H7 (cell line): ENCODE data around the gene ROMO1. TPM values are rescaled to one million over a fixed set of nuclear protein-coding genes. Genes with fewer than 3 reads are reported as not detected.

Experiments used
- DNase-seq: peaks from one replicate; pipeline ENCODE4 v3.0.0; 2012
- H3K27me3 ChIP-seq: 2 replicates; pipeline ENCODE4 v1.6.0; 2011; ENCODE audit warnings: mild to moderate bottlenecking, low read length; ENCODE audit not compliant: control insufficient read depth, insufficient read depth
- H3K36me3 ChIP-seq: replicated peaks from 2 replicates; pipeline ENCODE4 v1.5.1; 2011; ENCODE audit warnings: low read length; ENCODE audit not compliant: control insufficient read depth, insufficient read depth
- H3K4me3 ChIP-seq: 2 replicates; pipeline ENCODE4 v1.5.1; 2011; ENCODE audit warnings: low read depth, mild to moderate bottlenecking, control low read depth, low read length, moderate library complexity; ENCODE audit not compliant: insufficient read depth
- total RNA-seq: library from RNA; depleted of rRNA; stranded (reverse); fragments of >200 nt; shearing (Covaris generic); gene quantifications from 2 replicates; pipeline ENCODE4 v1.2.3, GENCODE V29; 2014; rRNA removed

ROMO1 gene
- total RNA-seq: 235 and 279 TPM in 2 replicates

- peak; percentile 96 for DNase-seq
- H3K27me3 ChIP-seq: no peaks in the 10 kb centered on the region
Measured at GRCh38 chr20:35699127-35699956, at the start of gene ROMO1, which contains the start of gene NFS1. ROMO1 (plus strand) TSS chr20:35699405; CDS start chr20:35699633, 228 bp downstream. NFS1 (minus strand) TSS chr20:35699352; CDS start chr20:35699288, 64 bp downstream.

GRCh38 chr20:35650632-35651031 is 48.6 kb upstream of the ROMO1 start:
- H3K27me3 ChIP-seq: no peaks in the 10 kb centered on the region
- no peak for DNase-seq
- H3K4me3 ChIP-seq: no peak overlapping the region
- H3K36me3 ChIP-seq: peaks cover 10% of the 10 kb centered on the region

More at GRCh38 chr20:35699127-35699956, at the start of gene ROMO1, which contains the start of gene NFS1:
- H3K4me3 ChIP-seq: peak within 1 kb of the TSS; percentile 98
- H3K36me3 ChIP-seq: peaks cover 12% of the 10 kb centered on the region

- H3K4me3 ChIP-seq: no peak overlapping the region
- peaks cover 10% of the 10 kb centered on the region for H3K36me3 ChIP-seq
- no peaks in the 10 kb centered on the region for H3K27me3 ChIP-seq
- no peak for DNase-seq
Measured at GRCh38 chr20:35651958-35652357, 47.2 kb upstream of the ROMO1 start.

GRCh38 chr20:35652641-35653429 is 46.4 kb upstream of the ROMO1 start:
- Histone ChIP-seq H3K4me3 (no peak overlapping the region), H3K36me3 (peaks cover 10% of the 10 kb centered on the region), H3K27me3 (no peaks in the 10 kb centered on the region)
- no peak for DNase-seq

GRCh38 chr20:35653430-35653734 is 45.8 kb upstream of the ROMO1 start:
- no peaks in the 10 kb centered on the region for H3K27me3 ChIP-seq
- H3K4me3 ChIP-seq: no peak overlapping the region
- no peak for DNase-seq
- peaks cover 10% of the 10 kb centered on the region for H3K36me3 ChIP-seq

- Histone ChIP-seq H3K4me3 (no peak overlapping the region), H3K27me3 (no peaks in the 10 kb centered on the region), H3K36me3 (peaks cover 10% of the 10 kb centered on the region)
- no peak for DNase-seq
Measured at GRCh38 chr20:35653893-35654292, 45.3 kb upstream of the ROMO1 start.

GRCh38 chr20:35654415-35654814 is 44.8 kb upstream of the ROMO1 start:
- H3K36me3 ChIP-seq: peaks cover 10% of the 10 kb centered on the region
- H3K4me3 ChIP-seq: no peak overlapping the region
- H3K27me3 ChIP-seq: no peaks in the 10 kb centered on the region
- no peak for DNase-seq

- no peaks in the 10 kb centered on the region for H3K27me3 ChIP-seq
- DNase-seq: no peak
- peaks cover 10% of the 10 kb centered on the region for H3K36me3 ChIP-seq
- H3K4me3 ChIP-seq: no peak overlapping the region
Measured at GRCh38 chr20:35657271-35657670, 41.9 kb upstream of the ROMO1 start.

GRCh38 chr20:35660122-35660937 is 38.9 kb upstream of the ROMO1 start:
- no peak for DNase-seq
- Histone ChIP-seq H3K4me3 (no peak overlapping the region), H3K36me3 (no peaks in the 10 kb centered on the region; the same call in 1 of the 2 replicates), H3K27me3 (no peaks in the 10 kb centered on the region)

- H3K4me3 ChIP-seq: no peak overlapping the region
- no peaks in the 10 kb centered on the region for H3K27me3 ChIP-seq
- no peak for DNase-seq
- H3K36me3 ChIP-seq: no peaks in the 10 kb centered on the region
Measured at GRCh38 chr20:35661053-35661452, 38.2 kb upstream of the ROMO1 start.

- Histone ChIP-seq H3K27me3 (no peaks in the 10 kb centered on the region), H3K4me3 (no peak overlapping the region), H3K36me3 (no peaks in the 10 kb centered on the region)
- DNase-seq: no peak
Measured at GRCh38 chr20:35661908-35662307, 37.3 kb upstream of the ROMO1 start.

GRCh38 chr20:35662551-35662950 is 36.7 kb upstream of the ROMO1 start:
- no peak for DNase-seq
- no peaks in the 10 kb centered on the region for H3K36me3 ChIP-seq
- H3K27me3 ChIP-seq: no peaks in the 10 kb centered on the region
- no peak overlapping the region for H3K4me3 ChIP-seq

- Histone ChIP-seq H3K4me3 (peak overlapping the region; percentile 96), H3K36me3 (no peaks in the 10 kb centered on the region), H3K27me3 (no peaks in the 10 kb centered on the region)
- DNase-seq: peak; percentile 76
Measured at GRCh38 chr20:35663516-35664465, 35.4 kb upstream of the ROMO1 start.
